H9 (cell line): Measurements from ENCODE around the gene NEUROD1. TPM values are rescaled to one million over a fixed set of nuclear protein-coding genes. Genes with fewer than 3 reads are reported as not detected.

Experiments used
- DNase-seq: peaks from one replicate; pipeline ENCODE4 v3.0.0-alpha.2; 2017
- H2AFZ ChIP-seq: one replicate; pipeline ENCODE4 v1.6.1; 2013; ENCODE audit warnings: mild to moderate bottlenecking, low read length, control low read depth, moderate library complexity
- H2AK5ac ChIP-seq: 2 replicates; pipeline ENCODE4 v1.6.1; 2013; ENCODE audit warnings: low read length, control low read depth, mixed read lengths; ENCODE audit not compliant: insufficient read length
- H2BK120ac ChIP-seq: one replicate; pipeline ENCODE4 v1.6.1; 2013; ENCODE audit warnings: low read depth, mild to moderate bottlenecking, low read length, control low read depth, inconsistent platforms; ENCODE audit not compliant: poor library complexity, severe bottlenecking
- H2BK12ac ChIP-seq: 2 replicates; pipeline ENCODE4 v1.6.1; 2013; ENCODE audit warnings: low read length, control low read depth, mixed read lengths, low read depth; ENCODE audit not compliant: insufficient read length
- H2BK15ac ChIP-seq: 2 replicates; pipeline ENCODE4 v1.6.1; 2013; ENCODE audit warnings: low read depth, low read length, control low read depth
- H2BK20ac ChIP-seq: one replicate; pipeline ENCODE4 v1.6.1; 2013; ENCODE audit warnings: low read depth, mild to moderate bottlenecking, low read length, control low read depth, inconsistent platforms; ENCODE audit not compliant: poor library complexity, severe bottlenecking
- H2BK5ac ChIP-seq: 2 replicates; pipeline ENCODE4 v1.6.1; 2013; ENCODE audit warnings: low read length, control low read depth, mixed read lengths; ENCODE audit not compliant: insufficient read length
- H3K14ac ChIP-seq: 2 replicates; pipeline ENCODE4 v1.6.1; 2013; ENCODE audit warnings: low read length, control low read depth; ENCODE audit not compliant: insufficient read depth
- H3K18ac ChIP-seq: 2 replicates; pipeline ENCODE4 v1.6.1; 2013; ENCODE audit warnings: low read depth, mild to moderate bottlenecking, mixed read lengths, low read length, control low read depth; ENCODE audit not compliant: insufficient read length
- H3K23ac ChIP-seq: 2 replicates; pipeline ENCODE4 v1.6.1; 2013; ENCODE audit warnings: low read length, control low read depth, mixed read lengths, low read depth; ENCODE audit not compliant: insufficient read length
- H3K23me2 ChIP-seq: 2 replicates; pipeline ENCODE4 v1.6.1; 2013; ENCODE audit warnings: low read depth, mild to moderate bottlenecking, mixed read lengths, low read length, control low read depth; ENCODE audit not compliant: insufficient read length, poor library complexity, severe bottlenecking
- H3K27ac ChIP-seq: 2 replicates; pipeline ENCODE4 v1.5.1; 2013; ENCODE audit warnings: low read length, control low read depth, mixed read lengths, low read depth; ENCODE audit not compliant: insufficient read length
- H3K27me3 ChIP-seq: 2 replicates; pipeline ENCODE4 v1.6.1; 2013; ENCODE audit warnings: low read length, control low read depth, inconsistent platforms; ENCODE audit not compliant: insufficient read depth
- H3K4ac ChIP-seq: 2 replicates; pipeline ENCODE4 v1.6.1; 2013; ENCODE audit warnings: low read depth, mild to moderate bottlenecking, control low read depth, inconsistent platforms, low read length, moderate library complexity
- H3K4me1 ChIP-seq: 2 replicates; pipeline ENCODE4 v1.6.1; 2013; ENCODE audit warnings: low read length, control low read depth, inconsistent platforms; ENCODE audit not compliant: insufficient read depth
- H3K4me2 ChIP-seq: 2 replicates; pipeline ENCODE4 v1.6.1; 2013; ENCODE audit warnings: low read length, control low read depth, mixed read lengths; ENCODE audit not compliant: insufficient read length, insufficient read depth
- H3K56ac ChIP-seq: 2 replicates; pipeline ENCODE4 v1.6.1; 2013; ENCODE audit warnings: low read depth, mild to moderate bottlenecking, mixed read lengths, low read length, control low read depth; ENCODE audit not compliant: insufficient read length
- H3K79me1 ChIP-seq: 2 replicates; pipeline ENCODE4 v1.6.1; 2013; ENCODE audit warnings: low read depth, mild to moderate bottlenecking, moderate library complexity, low read length, control low read depth, inconsistent platforms; ENCODE audit not compliant: insufficient read depth, poor library complexity, severe bottlenecking
- H3K79me2 ChIP-seq: 2 replicates; pipeline ENCODE4 v1.6.1; 2013; ENCODE audit warnings: low read length, control low read depth, inconsistent platforms; ENCODE audit not compliant: insufficient read depth
- H3K9ac ChIP-seq: 2 replicates; pipeline ENCODE4 v1.6.1; 2013; ENCODE audit warnings: low read length, control low read depth, mixed read lengths; ENCODE audit not compliant: insufficient read length; ENCODE audit errors: extremely low read depth
- H3K9me3 ChIP-seq: one replicate; pipeline ENCODE4 v1.6.1; 2013; ENCODE audit warnings: low read depth, low read length, inconsistent platforms; ENCODE audit not compliant: control insufficient read depth
- H3T11ph ChIP-seq: one replicate; pipeline ENCODE4 v1.6.1; 2013; ENCODE audit warnings: mild to moderate bottlenecking, low read length, control low read depth, inconsistent platforms
- H4K20me1 ChIP-seq: one replicate; pipeline ENCODE4 v1.6.1; 2013; ENCODE audit not compliant: control insufficient read depth, insufficient read length, insufficient read depth
- H4K5ac ChIP-seq: 2 replicates; pipeline ENCODE4 v1.6.1; 2013; ENCODE audit warnings: low read depth, mild to moderate bottlenecking, mixed read lengths, low read length, control low read depth; ENCODE audit not compliant: insufficient read length
- H4K8ac ChIP-seq: replicated peaks from 2 replicates; pipeline ENCODE4 v1.6.1; 2013; ENCODE audit warnings: low read length, control low read depth, mixed read lengths, low read depth; ENCODE audit not compliant: insufficient read length
- H4K91ac ChIP-seq: 2 replicates; pipeline ENCODE4 v1.6.1; 2013; ENCODE audit warnings: low read depth, mild to moderate bottlenecking, moderate library complexity, mixed read lengths, low read length, control low read depth; ENCODE audit not compliant: insufficient read length
- H3K27ac Mint-ChIP-seq, 3 experiments: 2 replicates in 2 of 3; 3 replicates in 1 of 3; pipeline ENCODE4 v1.8.0; 2020 to 2021; ENCODE audit warnings: mixed read lengths in 3 of 3, mild to moderate bottlenecking in 1 of 3, moderate library complexity in 1 of 3
- H3K27me3 Mint-ChIP-seq: 2 replicates; pipeline ENCODE4 v1.8.0; 2021; ENCODE audit warnings: low read depth, mild to moderate bottlenecking, moderate library complexity, mixed read lengths
- H3K36me3 Mint-ChIP-seq, 3 experiments: 2 replicates in 2 of 3; 3 replicates in 1 of 3; pipeline ENCODE4 v1.8.0; 2020 to 2021; ENCODE audit warnings: low read depth in 3 of 3, mixed read lengths in 3 of 3; ENCODE audit not compliant: insufficient read depth in 1 of 3
- H3K4me1 Mint-ChIP-seq, 2 experiments: 2 replicates each; pipeline ENCODE4 v1.8.0; 2020; ENCODE audit warnings: mixed read lengths in 2 of 2
- H3K4me3 Mint-ChIP-seq, 2 experiments: 2 replicates in 1 of 2; 3 replicates in 1 of 2; pipeline ENCODE4 v1.8.0; 2020 to 2021; ENCODE audit warnings: mild to moderate bottlenecking in 2 of 2, mixed read lengths in 2 of 2, moderate library complexity in 1 of 2
- H3K9me3 Mint-ChIP-seq, 2 experiments: 2 replicates in 1 of 2; 3 replicates in 1 of 2; pipeline ENCODE4 v1.8.0; 2020; ENCODE audit warnings: mild to moderate bottlenecking in 2 of 2, mixed read lengths in 2 of 2, moderate library complexity in 1 of 2
- WGBS: extraction: QIAGEN DNeasy Blood & Tissue Kit; methylation state at CpG from one replicate; pipeline ENCODE4 v1.1.7; 2013; ENCODE audit warnings: missing lambda C conversion rate, low lambda C conversion rate, mixed read lengths; ENCODE audit not compliant: insufficient read length; ENCODE audit errors: extremely low coverage; 5-methylcytosine and 5-hydroxymethylcytosine counted together
- total RNA-seq: library from RNA; stranded (reverse); gene quantifications from 2 replicates; pipeline ENCODE4 v1.2.1, GENCODE V29; 2021
- TF ChIP-seq, protein P1 (sequence below): fragments of 200-600 bp; sonication (generic); conservative IDR thresholded peaks from 3 replicates; pipeline ENCODE4 v1.8.0; 2021; ENCODE audit warnings: antibody characterized with exemption, mild to moderate bottlenecking

The NEUROD1 gene
- total RNA-seq, 1 experiment from 2014 or later: not detected

GRCh38 chr2:181678861-181679543 is 1.3 kb downstream of the NEUROD1 start:
- no peak overlapping the region for H2AK5ac ChIP-seq
- TF ChIP-seq, protein P1, sequence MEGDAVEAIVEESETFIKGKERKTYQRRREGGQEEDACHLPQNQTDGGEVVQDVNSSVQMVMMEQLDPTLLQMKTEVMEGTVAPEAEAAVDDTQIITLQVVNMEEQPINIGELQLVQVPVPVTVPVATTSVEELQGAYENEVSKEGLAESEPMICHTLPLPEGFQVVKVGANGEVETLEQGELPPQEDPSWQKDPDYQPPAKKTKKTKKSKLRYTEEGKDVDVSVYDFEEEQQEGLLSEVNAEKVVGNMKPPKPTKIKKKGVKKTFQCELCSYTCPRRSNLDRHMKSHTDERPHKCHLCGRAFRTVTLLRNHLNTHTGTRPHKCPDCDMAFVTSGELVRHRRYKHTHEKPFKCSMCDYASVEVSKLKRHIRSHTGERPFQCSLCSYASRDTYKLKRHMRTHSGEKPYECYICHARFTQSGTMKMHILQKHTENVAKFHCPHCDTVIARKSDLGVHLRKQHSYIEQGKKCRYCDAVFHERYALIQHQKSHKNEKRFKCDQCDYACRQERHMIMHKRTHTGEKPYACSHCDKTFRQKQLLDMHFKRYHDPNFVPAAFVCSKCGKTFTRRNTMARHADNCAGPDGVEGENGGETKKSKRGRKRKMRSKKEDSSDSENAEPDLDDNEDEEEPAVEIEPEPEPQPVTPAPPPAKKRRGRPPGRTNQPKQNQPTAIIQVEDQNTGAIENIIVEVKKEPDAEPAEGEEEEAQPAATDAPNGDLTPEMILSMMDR: no peak
- Mint-ChIP-seq H3K27me3 (peaks cover 98% of the 10 kb centered on the region), H3K4me1 (peaks cover 28 to 51% of the 10 kb centered on the region in 2 experiments), H3K4me3 (peak overlapping the region in 1 of 2 experiments; percentile 10; a peak in 1 of 5 replicates), H3K27ac (no peak overlapping the region), H3K9me3 (peaks cover 2 to 4% of the 10 kb centered on the region in 2 experiments; a peak in 3 of 5 replicates), H3K36me3 (no peaks in the 10 kb centered on the region; a peak in 1 of 7 replicates)
- no peak overlapping the region for H4K5ac ChIP-seq
- no peak overlapping the region for H4K91ac ChIP-seq
- no peak overlapping the region for H2BK15ac ChIP-seq
- H3K4me1 ChIP-seq: peaks cover 2% of the 10 kb centered on the region; the same call in 1 of the 2 replicates
- H4K8ac ChIP-seq: no peak overlapping the region
- H3K27me3 ChIP-seq: peaks cover 56% of the 10 kb centered on the region
- H3K27ac ChIP-seq: no peak overlapping the region
- no peak overlapping the region for H3K56ac ChIP-seq
- H3K4ac ChIP-seq: no peak overlapping the region
- peaks cover 16% of the 10 kb centered on the region for H3K23me2 ChIP-seq
- H2BK120ac ChIP-seq: no peak overlapping the region
- no peaks in the 10 kb centered on the region for H3K79me2 ChIP-seq
- H3K23ac ChIP-seq: no peak overlapping the region
- H3T11ph ChIP-seq: no peak overlapping the region
- no peak overlapping the region for H3K9ac ChIP-seq
- no peak overlapping the region for H2BK5ac ChIP-seq
- H3K18ac ChIP-seq: no peak overlapping the region
- H2BK20ac ChIP-seq: no peak overlapping the region
- no peak overlapping the region for H3K4me2 ChIP-seq
- no peak overlapping the region for H3K14ac ChIP-seq
- H3K79me1 ChIP-seq: no peaks in the 10 kb centered on the region
- WGBS: no CpG with 5 or more reads among the region's 18 CpGs
- H4K20me1 ChIP-seq: no peaks in the 10 kb centered on the region
- H2BK12ac ChIP-seq: no peak overlapping the region
- H3K9me3 ChIP-seq: no peaks in the 10 kb centered on the region
- no peak for DNase-seq
- no peak overlapping the region for H2AFZ ChIP-seq
